GM19238 (cell line): ENCODE results near the gene TEX51.

ENCODE experiments used
- DNase-seq: peaks from one replicate; pipeline ENCODE4 v3.0.0; 2011; ENCODE audit warnings: low spot score; ENCODE audit not compliant: insufficient read length

Gene TEX51

GRCh38 chr2:126891681-126892500 lies 6.8 kb upstream of the TEX51 start:
- no peak for DNase-seq

- no peak for DNase-seq
These were observed 5.5 kb upstream of the TEX51 start for GRCh38 chr2:126893153-126893552.

DNA sequence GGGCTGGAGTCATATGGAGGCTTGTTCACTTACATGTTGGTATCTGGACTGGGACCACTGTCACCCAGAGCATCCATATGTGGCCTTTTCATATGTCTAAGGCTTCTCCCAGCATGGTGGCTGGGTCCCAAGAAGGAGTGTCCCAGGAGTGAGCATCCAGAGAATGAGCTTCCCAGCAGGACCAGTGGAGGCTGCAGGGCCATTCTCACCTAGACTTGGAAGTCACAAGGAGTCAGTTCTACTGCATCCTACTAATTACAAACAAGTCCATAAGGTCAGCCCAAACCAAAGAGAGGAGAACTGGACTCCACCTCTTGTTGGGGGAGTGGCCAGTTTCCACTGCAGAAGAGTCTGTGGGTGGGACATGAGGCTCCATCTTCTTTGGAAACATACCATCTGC lies 5.1 kb upstream of the TEX51 start:
- no peak for DNase-seq

DNA sequence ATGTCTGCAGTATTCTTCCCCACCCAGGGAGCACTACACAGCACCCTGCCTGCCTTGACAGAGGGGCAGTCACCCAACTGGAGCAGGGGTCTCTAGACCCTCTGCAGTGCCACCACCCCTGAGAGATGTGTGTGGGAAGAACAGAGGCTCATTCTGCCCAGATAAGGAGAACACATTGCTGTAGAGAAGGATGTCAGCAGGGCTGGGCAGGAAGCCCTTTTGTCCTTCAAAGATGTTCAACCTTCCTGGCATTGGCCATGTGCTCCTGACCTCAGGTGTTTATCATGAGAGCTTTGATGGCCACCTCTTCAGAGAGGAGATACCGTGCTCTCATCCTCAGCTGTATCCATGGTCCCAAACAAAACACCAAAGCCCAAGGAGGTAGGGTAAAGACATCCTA lies 4.6 kb upstream of the TEX51 start:
- no peak for DNase-seq

GRCh38 chr2:126894585-126895182 lies 4.0 kb upstream of the TEX51 start:
- DNase-seq: no peak

- no peak for DNase-seq
These were observed 3.4 kb upstream of the TEX51 start for GRCh38 chr2:126895336-126895735.

- DNase-seq: no peak
These were observed 2.2 kb upstream of the TEX51 start for GRCh38 chr2:126896471-126896870.

DNA sequence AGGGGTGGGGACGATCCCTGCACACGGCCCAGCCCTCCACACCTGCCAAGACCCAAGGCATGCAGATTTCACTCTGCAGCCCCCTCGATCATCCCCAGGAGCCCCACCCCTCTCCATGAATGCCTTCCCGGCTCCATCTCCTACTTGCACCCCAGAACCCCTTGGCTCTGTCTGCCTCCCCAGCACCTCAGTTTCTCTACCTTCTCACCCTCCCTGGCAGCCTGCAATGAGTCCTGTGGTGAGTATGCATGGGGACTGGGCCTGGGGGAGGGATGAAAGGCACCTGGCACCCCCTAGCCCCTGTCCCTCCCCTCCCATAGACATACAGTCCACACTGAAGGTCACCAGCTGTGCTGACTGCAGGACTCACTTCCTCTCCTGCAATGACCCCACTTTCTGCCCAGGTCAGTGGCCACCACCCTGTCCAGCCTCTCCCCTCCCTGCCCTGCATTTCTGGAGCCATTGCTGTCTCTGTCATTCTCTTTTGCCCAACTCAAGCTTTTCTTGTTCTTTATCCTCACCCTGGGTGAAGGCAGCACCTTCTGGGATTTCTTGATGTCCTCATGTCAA lies 1.0 kb downstream of the TEX51 start:
- no peak for DNase-seq

DNA sequence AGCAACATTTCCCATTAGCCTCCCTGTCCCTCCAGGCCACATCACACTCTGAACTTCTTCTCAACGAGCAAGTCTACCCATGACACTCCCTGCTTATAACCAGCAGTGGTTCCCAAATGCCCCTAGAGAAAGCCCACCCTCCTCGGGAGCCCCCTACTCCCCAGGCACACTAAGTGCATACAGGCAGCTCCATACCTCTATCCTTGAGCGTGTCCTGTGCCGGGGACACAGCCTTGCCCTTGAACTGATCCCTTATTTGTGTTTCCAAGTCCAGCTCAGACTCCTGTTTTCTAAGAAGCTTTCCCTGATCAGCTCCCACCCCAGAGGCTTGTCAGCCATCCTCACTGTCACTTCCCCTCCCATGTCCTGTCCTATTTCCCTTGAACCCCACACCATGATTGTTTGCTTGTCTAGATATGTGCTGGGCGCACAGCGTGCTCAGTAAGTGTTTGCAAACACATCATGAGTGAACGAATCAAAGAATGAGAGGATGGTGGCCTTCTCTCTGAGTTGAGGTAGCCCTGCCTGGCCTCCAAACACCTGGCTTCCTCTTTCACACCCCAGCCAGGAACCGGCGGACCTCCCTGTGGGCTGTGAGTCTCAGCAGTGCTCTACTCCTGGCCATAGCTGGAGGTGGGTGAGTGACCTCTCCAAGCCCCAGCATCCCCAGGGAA lies 2.1 kb downstream of the TEX51 start:
- DNase-seq: no peak

DNA sequence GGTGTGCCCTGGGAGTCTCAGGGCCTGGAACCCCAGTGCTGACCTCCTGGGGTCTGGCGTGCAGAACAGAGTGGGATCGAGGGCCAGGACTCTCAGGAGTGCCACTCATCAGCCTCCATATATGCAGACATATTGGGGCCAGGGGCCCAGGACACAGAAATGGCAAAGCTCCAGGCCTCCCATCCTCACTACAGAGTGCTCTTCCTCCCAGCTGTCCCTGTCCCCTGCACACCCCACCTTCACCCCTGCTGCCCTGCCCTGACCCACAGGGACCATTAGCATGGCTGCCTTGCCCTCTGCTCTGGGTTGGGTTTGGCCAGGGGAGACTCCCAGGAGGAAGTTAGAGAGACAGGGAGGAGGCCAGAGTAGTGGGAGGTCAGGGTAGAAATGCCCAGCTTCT lies 2.8 kb downstream of the TEX51 start:
- no peak for DNase-seq

GRCh38 chr2:126902152-126902835 lies 3.6 kb downstream of the TEX51 start:
- DNase-seq: no peak

DNA sequence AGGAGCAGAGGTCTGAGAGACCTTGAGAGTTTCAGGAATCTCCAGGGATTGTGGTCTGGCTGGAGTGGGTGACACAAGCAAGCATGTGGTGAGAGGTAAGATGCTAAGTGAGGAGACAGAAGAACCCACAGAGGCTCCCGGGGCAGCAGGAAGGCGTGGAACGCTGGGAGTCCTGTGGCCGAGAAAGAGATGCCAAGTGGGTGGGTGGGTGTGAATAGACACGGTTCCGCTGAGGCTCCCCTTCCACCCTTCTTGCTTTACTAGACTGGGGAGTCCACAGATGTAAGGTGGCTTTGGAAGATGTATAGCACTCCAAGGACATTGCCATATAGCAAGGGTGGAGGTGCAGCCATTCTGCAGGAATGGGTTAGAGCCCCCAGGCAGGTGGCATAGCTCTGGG lies 4.2 kb downstream of the TEX51 start:
- no peak for DNase-seq

GRCh38 chr2:126905991-126906390 lies 7.3 kb downstream of the TEX51 start:
- DNase-seq: no peak

DNA sequence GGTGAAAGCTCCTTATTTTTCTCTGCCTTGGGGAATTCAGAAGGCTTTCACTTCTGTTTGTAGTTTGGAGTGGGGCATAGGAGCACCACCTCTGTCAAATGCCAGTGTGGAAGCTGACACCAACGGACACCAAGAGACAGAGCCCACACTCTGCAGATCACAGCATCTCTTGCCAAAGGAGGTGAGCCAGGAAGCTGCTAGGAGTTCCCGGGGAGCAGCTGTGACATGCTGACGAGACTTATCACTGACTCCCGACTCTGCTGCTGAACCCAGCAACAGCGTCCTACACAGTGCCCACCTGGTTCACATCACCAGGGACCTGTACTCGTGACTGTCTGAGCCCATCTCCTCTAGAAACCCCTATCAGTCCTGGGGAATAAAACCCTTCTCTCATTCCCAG lies 8.1 kb downstream of the TEX51 start:
- no peak for DNase-seq

DNA sequence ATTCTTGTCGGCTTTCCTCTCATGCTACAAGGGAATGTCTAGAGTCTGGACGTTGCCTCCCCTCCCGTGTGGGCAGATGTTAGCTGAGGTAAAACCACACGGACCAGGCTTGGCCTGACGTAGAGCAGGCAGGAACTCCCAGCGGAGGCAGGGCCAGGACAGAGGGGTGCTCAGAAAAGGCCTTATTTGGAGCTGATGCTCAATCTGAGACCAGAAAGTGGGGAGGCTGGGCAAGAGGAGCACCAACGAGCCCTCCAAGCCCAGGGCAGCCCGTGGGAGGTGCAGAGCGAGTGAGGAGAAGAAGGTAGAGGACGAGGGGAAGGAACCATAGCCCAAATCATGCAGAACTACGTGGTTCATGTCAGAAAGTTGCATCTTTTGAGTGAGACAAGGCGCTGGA lies 9.0 kb downstream of the TEX51 start:
- DNase-seq: no peak

GRCh38 chr2:126908721-126909177 lies 10.1 kb downstream of the TEX51 start:
- DNase-seq: no peak

- DNase-seq: no peak
These were observed 10.7 kb downstream of the TEX51 start for GRCh38 chr2:126909366-126909765.

DNA sequence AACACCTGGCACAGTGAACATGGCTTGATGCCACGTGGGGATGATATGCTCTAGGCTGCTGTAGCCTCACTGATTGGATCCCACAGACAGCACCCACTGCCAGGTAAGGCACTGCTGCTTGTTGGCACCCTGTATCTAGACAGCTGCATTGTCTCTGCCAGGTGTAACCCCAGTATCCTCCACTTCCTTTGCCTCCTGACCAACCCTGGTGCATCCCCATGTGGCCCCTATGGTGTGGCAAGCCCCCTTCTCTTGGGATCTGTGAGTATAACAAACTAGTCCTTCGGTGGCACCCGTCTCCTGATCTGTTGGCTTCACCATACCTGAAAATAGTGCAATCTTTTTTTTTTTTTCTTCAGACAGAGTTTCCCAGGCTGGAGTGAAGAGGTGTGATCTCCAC lies 11.1 kb downstream of the TEX51 start:
- no peak for DNase-seq

- no peak for DNase-seq
These were observed 11.9 kb downstream of the TEX51 start for GRCh38 chr2:126910637-126911036.

GRCh38 chr2:126911111-126911796 lies 12.6 kb downstream of the TEX51 start:
- no peak for DNase-seq

DNA sequence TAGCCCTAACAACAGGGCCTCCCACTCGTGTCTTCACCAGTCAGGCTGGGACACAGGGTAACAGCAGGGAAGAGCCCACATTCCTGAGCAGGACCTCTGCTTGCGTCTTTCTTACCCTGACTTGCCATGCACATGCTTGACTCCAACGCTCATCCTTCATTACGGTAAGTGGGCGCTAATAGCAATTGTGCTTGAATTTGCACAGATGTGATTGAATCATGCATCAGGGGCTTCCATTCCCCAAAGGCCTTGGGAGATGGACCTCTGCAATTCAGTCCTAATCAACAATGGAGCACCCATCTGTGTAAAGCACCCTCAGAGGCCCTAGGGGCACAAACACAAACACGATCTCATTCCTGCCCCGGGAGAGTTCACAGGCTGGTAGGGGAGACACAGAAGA lies 13.5 kb downstream of the TEX51 start:
- DNase-seq: no peak
